DND-41 (cell line): ENCODE results near the gene FAM81B.

Source experiments
- ATAC-seq: fragments of 200-7000 bp; cut with Tn5 transposase; 3 replicates; pipeline ENCODE4 v1.9.1; 2021; ENCODE audit warnings: low read depth; ENCODE audit not compliant: insufficient read depth
- DNase-seq: peaks from one replicate; pipeline ENCODE4 v3.0.0-alpha.2; 2020
- H2AFZ ChIP-seq: 2 replicates; pipeline ENCODE4 v1.6.0; 2012; ENCODE audit warnings: low read depth, low read length
- H3K27ac ChIP-seq: 2 replicates; pipeline ENCODE4 v1.5.1; 2012; ENCODE audit warnings: low read length, inconsistent platforms
- H3K27me3 ChIP-seq: fragments of 200-600 bp; sonication (generic); 2 replicates; pipeline ENCODE4 v1.6.0; 2012; ENCODE audit warnings: low read length, mild to moderate bottlenecking, inconsistent platforms; ENCODE audit not compliant: insufficient read depth, poor library complexity
- H3K36me3 ChIP-seq: 2 replicates; pipeline ENCODE4 v1.5.1; 2012; ENCODE audit warnings: low read length, inconsistent platforms; ENCODE audit not compliant: insufficient read depth
- H3K4me1 ChIP-seq: 2 replicates; pipeline ENCODE4 v1.5.1; 2012; ENCODE audit warnings: mild to moderate bottlenecking, low read length; ENCODE audit not compliant: insufficient read depth
- H3K4me2 ChIP-seq: 2 replicates; pipeline ENCODE4 v1.6.0; 2012; ENCODE audit warnings: mild to moderate bottlenecking, moderate library complexity, low read length, inconsistent platforms; ENCODE audit not compliant: insufficient read depth
- H3K4me3 ChIP-seq, 2 experiments: fragments of 200-600 bp in 1 of 2; shearing (Covaris generic) in 1 of 2; 2 replicates each; pipeline ENCODE4 v1.5.1; 2012 to 2016; ENCODE audit warnings: inconsistent platforms in 2 of 2, low read length in 2 of 2, mild to moderate bottlenecking in 2 of 2, low read depth in 1 of 2, moderate library complexity in 1 of 2
- H3K79me2 ChIP-seq: 2 replicates; pipeline ENCODE4 v1.6.0; 2012; ENCODE audit warnings: low read length, inconsistent platforms; ENCODE audit not compliant: insufficient read depth
- H3K9ac ChIP-seq: 2 replicates; pipeline ENCODE4 v1.6.0; 2012; ENCODE audit warnings: low read depth, mild to moderate bottlenecking, inconsistent platforms, low read length, moderate library complexity
- H3K9me3 ChIP-seq: 2 replicates; pipeline ENCODE4 v1.5.1; 2012; ENCODE audit warnings: low read length, moderate library complexity, mild to moderate bottlenecking, inconsistent platforms; ENCODE audit not compliant: insufficient read depth, severe bottlenecking
- H4K20me1 ChIP-seq: 2 replicates; pipeline ENCODE4 v1.6.0; 2012; ENCODE audit warnings: low read length; ENCODE audit not compliant: insufficient read depth
- EZH2 ChIP-seq: IDR thresholded peaks from 3 replicates; pipeline ENCODE4 v1.6.1; 2012; ENCODE audit warnings: borderline replicate concordance, low read depth, mild to moderate bottlenecking, moderate library complexity, low read length, inconsistent platforms; ENCODE audit not compliant: severe bottlenecking
- TF ChIP-seq, protein P1 (sequence below): IDR thresholded peaks from 2 replicates; pipeline ENCODE4 v1.5.1; 2012; ENCODE audit warnings: borderline replicate concordance, low read length, moderate library complexity, mild to moderate bottlenecking; ENCODE audit not compliant: poor library complexity, severe bottlenecking; ENCODE audit errors: extremely low read depth

Gene FAM81B

DNA sequence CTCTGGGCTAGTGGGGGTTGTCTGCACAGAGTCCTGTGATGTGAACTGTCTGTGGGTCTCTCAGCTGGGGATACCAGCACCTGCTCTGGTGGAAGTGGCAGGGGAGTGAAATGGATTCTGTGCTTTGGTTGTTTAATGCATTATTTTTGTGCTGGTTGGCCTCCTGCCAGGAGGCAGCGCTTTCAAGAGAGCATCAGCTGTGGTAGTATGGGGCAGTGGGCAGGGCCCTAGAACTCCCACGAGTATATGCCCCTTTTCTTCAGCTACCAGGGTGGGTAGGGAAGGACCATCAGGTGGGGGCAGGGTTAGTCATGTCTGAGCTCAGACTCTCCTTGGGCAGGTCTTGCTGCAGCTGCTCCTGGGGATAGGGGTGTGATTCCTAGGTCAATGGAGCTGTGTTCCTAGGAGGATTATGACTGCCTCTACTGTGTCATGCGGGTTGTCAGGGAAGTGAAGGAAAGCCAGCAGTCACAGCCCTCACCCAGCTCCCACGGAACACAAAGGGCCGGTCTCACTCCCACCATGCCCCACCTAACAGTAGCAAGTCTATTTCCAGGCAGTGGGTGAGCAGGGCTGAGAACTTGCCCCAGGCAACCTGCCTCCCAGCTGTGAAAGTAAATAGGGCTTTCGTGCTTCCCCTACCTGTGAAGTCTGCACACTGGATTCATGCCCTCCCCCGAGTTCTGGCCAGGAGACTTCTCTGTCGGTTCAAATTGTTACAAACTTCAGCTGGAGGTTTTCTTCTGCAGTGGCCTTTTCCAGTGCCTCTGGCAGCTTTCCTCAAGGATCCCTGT, 25.7 kb upstream of the FAM81B start:
- no peaks in the 10 kb centered on the region for H4K20me1 ChIP-seq
- no peak overlapping the region for H3K4me3 ChIP-seq
- H3K4me1 ChIP-seq, result no peaks in the 10 kb centered on the region
- H3K27ac ChIP-seq, result no peak overlapping the region
- no peaks in the 10 kb centered on the region for H3K36me3 ChIP-seq
- no peaks in the 10 kb centered on the region for H3K27me3 ChIP-seq
- DNase-seq, result peak; percentile 7
- no peak overlapping the region for H2AFZ ChIP-seq
- no peak for ATAC-seq
- H3K79me2 ChIP-seq, result no peaks in the 10 kb centered on the region
- no peak for TF ChIP-seq EZH2
- TF ChIP-seq, protein P1, sequence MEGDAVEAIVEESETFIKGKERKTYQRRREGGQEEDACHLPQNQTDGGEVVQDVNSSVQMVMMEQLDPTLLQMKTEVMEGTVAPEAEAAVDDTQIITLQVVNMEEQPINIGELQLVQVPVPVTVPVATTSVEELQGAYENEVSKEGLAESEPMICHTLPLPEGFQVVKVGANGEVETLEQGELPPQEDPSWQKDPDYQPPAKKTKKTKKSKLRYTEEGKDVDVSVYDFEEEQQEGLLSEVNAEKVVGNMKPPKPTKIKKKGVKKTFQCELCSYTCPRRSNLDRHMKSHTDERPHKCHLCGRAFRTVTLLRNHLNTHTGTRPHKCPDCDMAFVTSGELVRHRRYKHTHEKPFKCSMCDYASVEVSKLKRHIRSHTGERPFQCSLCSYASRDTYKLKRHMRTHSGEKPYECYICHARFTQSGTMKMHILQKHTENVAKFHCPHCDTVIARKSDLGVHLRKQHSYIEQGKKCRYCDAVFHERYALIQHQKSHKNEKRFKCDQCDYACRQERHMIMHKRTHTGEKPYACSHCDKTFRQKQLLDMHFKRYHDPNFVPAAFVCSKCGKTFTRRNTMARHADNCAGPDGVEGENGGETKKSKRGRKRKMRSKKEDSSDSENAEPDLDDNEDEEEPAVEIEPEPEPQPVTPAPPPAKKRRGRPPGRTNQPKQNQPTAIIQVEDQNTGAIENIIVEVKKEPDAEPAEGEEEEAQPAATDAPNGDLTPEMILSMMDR, result no peak
- no peak overlapping the region for H3K4me2 ChIP-seq
- H3K9me3 ChIP-seq, result no peaks in the 10 kb centered on the region
- no peak overlapping the region for H3K9ac ChIP-seq

DNA sequence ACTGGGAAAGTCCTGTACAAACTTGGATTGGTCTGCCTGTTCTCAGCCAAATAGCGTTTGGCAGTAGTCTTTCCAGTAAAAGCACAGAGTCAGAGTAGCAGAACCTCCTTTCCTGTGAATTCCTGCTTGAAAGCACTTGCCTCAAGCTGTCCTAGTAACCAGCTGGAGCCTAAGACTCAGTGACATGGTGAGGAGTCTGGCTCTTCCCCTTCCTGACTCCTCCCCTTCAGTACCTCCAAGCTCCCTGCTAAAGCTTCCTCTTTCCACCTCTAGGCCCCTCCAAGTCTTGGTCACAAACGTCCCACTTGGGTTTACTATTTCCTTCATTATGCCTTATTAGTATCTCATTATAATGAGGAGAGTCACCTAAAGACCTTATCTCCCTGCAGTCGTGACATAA, 21.4 kb upstream of the FAM81B start:
- Histone ChIP-seq H3K9ac (no peak overlapping the region), H3K4me2 (no peak overlapping the region), H4K20me1 (no peaks in the 10 kb centered on the region), H3K9me3 (no peaks in the 10 kb centered on the region), H3K4me1 (no peaks in the 10 kb centered on the region), H3K36me3 (no peaks in the 10 kb centered on the region), H3K4me3 (no peak overlapping the region), H3K79me2 (no peaks in the 10 kb centered on the region), H2AFZ (no peak overlapping the region), H3K27ac (no peak overlapping the region), H3K27me3 (peaks cover 7% of the 10 kb centered on the region)
- TF ChIP-seq, protein P1, result no peak
- ATAC-seq (no peak), DNase-seq (no peak)

DNA sequence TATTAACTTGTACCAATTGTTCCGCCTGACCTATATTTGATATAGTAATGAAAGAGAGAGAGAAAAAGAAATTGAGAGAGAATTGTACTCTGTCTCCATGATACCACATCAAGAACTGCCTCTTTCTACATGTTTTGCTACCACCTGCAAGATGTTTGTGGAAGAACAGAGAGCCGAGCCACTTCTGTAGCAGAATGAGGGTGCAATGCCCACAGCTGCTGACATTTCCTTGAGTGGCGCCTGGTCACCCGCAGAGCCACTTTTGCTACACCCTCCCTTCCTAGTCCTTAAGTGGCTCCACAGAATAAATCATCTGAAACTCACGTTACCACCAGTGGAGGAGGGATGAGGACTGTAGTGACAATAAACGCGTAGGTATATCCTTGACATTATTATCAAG, 17.1 kb upstream of the FAM81B start:
- Histone ChIP-seq H3K9me3 (no peaks in the 10 kb centered on the region), H3K4me2 (no peak overlapping the region)
- DNase-seq, result no peak

More for the DNA sequence above, 17.1 kb upstream of the FAM81B start:
- no peaks in the 10 kb centered on the region for H4K20me1 ChIP-seq
- H3K36me3 ChIP-seq, result no peaks in the 10 kb centered on the region
- H3K27ac ChIP-seq, result no peak overlapping the region
- no peak for TF ChIP-seq EZH2
- TF ChIP-seq, protein P1, result no peak
- no peak overlapping the region for H3K4me3 ChIP-seq
- H3K27me3 ChIP-seq, result peaks cover 7% of the 10 kb centered on the region
- no peak overlapping the region for H2AFZ ChIP-seq
- no peaks in the 10 kb centered on the region for H3K79me2 ChIP-seq
- H3K9ac ChIP-seq, result no peak overlapping the region
- no peaks in the 10 kb centered on the region for H3K4me1 ChIP-seq
- no peak for ATAC-seq
